GM12872 (cell line): ENCODE results near the gene FOSL1.

ENCODE experiments used
- CTCF ChIP-seq: IDR thresholded peaks from 3 replicates; pipeline ENCODE4 v1.5.1; 2011; ENCODE audit warnings: low read depth, mild to moderate bottlenecking, low read length, moderate library complexity; ENCODE audit not compliant: insufficient read depth

FOSL1 gene

GRCh38 chr11:65919573-65920371 lies 19.6 kb upstream of the FOSL1 start:
- no peak for TF ChIP-seq CTCF

GRCh38 chr11:65919141-65919572 lies 19.0 kb upstream of the FOSL1 start, which contains the start of gene DRAP1:
Gene DRAP1, plus strand, starts transcription at chr11:65919426. Its CDS starts 76 bp downstream, at chr11:65919502.
- no peak for TF ChIP-seq CTCF

GRCh38 chr11:65918211-65919140 lies 18.3 kb upstream of the FOSL1 start, which contains the start of gene C11orf68:
Gene C11orf68, minus strand, starts transcription at chr11:65919062. Its CDS starts 31 bp downstream, at chr11:65919031.
- no peak for TF ChIP-seq CTCF

- no peak for TF ChIP-seq CTCF
Measured at GRCh38 chr11:65917434-65918210, 17.4 kb upstream of the FOSL1 start.

GRCh38 chr11:65917077-65917433 lies 16.9 kb upstream of the FOSL1 start:
- no peak for TF ChIP-seq CTCF

- TF ChIP-seq CTCF, result no peak
Measured at GRCh38 chr11:65916391-65916790, 16.2 kb upstream of the FOSL1 start.

- no peak for TF ChIP-seq CTCF
Measured at GRCh38 chr11:65915821-65916251, 15.6 kb upstream of the FOSL1 start.
